Globus pallidus (tissue), 1 donor: ENCODE data around the gene HSPA12B.

Experiments used
- DNase-seq: peaks from one replicate; pipeline ENCODE4 v3.0.0-alpha.2; 2015; ENCODE audit warnings: low spot score

The HSPA12B gene

GRCh38 chr20:3705491-3705969, 27.0 kb upstream of the HSPA12B start:
- no peak for DNase-seq

DNA sequence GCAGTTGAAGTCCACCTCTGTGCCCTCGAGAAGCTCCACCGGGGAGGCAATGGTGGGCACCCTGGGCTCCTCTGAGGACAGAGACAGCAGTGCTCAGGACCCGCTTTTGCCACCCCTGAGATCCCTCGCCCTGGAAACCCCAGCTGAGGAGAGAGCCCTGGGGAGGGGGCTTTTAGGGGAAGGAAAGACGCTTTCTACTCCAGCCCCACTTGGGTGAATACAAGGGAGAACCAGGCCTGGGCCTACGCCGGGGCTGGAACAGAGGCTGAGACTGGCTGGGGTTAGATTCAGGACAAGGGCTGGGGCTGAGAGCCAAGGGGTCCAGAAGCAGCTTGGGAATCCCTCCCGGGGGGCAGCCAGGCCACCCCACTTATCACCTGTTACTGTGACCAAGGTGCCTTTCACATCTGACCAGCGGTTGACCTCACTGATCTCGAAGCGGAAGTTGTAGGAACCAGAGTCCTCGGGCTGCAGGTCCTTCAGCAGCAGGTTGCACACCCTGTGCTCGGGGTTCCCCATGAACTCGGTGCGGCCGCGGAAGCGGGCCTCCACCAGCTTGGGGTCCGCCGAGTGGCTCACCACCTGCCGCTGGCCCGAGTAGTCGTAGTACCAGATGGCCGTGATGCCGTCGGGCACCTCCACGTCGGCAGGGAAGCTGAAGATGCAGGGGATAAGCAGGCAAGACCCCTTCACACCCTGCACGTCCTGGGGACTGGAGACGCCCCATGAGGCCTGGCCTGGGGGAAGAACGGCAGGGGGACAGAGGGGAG, 26.3 kb upstream of the HSPA12B start:
- no peak for DNase-seq

DNA sequence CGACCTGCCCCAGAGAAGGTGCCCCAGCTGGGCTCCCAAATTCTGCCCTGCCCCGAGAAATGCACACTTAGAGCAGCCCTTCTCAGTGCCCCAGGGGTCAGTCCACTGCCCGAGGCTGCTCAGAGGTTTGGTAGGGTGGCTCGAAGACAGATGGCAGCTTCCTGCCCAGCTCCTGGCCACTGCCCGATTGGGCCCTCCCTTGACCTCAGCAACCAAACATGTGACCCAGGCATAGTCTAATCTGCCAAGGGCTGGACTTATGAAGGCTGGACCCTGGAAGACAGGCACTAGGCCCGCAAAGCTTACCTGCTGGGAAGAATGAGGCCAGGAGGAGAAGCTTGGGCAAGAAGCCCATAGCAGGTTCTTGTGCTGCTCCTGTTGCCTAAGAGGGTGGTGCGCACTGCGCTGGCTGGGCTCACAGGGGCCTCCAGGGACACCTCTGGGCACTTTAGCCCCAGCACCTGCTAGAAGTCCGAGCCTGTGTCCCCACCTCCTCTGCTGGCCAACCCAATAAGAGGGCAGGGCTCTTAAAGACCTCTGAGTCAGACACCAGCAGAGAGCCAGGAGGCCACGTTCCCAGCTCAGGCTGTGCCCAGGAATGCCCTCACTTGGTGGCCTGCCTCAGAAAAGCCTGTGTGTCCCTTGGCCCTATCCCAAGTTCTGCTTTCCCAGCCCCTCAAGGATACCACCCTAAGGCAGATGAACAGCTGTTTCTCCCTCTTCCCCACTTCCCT, 25.5 kb upstream of the HSPA12B start:
- no peak for DNase-seq

DNA sequence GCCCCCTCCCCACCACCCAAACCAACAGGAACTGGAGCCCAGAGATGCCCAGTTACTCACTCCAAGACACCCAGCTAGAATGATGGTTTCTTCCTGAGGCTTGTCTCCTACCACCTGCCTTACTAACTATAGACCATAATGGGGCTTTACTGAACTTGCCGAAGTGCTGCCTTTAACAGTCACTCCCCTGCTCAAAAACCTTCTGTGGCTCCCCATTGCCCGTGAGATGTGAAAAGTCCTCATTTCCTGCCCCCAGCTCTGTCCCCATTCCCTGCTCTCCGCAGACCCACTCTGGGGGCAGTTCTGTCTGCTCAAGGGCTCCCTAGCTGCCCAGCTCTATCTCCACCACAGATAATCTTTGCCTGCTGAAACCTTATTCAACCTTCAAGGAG, 25.0 kb upstream of the HSPA12B start:
- no peak for DNase-seq

- DNase-seq = no peak
Measured at GRCh38 chr20:3710011-3710466, 22.4 kb upstream of the HSPA12B start.

GRCh38 chr20:3710703-3711483, 21.6 kb upstream of the HSPA12B start:
- DNase-seq = peak; percentile 60

GRCh38 chr20:3711484-3711941, 21.0 kb upstream of the HSPA12B start:
- no peak for DNase-seq

DNA sequence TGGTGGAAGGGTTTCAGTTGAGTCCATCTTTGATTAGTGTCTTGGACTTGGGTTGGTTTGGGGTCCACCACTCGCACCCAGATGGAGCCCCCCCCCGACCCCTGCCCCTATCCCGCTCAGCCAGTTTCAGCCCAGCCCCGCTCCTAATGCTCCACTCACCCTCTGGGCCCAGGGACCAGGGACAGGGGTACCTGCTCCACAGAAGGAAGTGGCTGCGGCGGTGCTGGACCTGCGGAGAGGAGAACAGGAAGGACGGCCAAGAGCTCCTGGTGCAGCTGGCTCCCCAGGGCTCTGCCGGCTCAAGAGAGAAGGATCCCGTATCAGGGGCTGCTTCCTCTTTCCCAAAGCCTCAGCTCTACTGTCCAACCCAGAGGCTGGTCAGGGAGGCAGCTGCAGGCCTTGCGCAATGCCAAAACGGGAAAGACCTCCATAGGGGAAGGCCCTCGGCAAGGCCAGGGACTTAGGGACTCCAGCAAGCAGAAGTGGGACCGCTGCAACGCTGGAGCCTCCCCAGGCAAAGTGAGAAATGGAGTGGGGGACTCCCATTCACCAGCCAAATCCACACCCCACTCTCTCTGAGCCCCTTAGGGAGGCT, 20.1 kb upstream of the HSPA12B start, which contains the start of gene SIGLEC1:
Gene SIGLEC1 (minus strand): TSS at position 322 of the 595 bp plus-strand sequence. CDS start 5,472 bp downstream, outside the sequence.
- DNase-seq = peak; percentile 47

GRCh38 chr20:3714092-3714491, 18.4 kb upstream of the HSPA12B start:
- peak; percentile 58 for DNase-seq

DNA sequence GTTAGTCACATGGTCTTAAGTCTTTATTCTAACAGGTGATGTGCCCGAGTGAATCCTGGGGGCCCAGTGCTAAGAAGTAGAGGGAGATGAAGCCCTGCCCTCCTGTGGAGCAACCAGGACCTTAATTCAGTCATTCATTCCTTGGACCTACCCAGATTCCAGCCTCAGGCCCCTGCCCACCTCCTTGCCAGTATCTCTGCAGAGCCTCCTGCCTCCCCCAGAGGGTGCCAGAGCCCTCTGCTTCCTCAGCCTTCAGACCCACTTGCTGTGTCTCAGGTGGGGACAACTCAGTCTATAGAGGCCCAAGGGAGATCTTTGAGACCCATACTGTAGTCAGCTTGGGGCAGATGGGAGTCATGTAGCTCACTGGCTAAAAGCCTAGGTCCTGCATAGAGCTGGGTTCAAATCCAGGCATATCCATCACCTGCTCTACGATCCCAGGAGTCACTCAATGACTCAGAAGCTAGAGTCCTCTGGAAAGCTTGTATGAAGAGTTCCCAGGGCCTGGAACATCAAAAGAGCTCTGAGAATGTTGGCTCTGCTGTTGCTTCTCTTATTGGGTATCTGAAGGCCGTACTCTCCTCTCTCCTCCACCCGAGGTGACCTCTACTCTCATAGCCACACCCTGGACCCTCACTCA, 16.2 kb upstream of the HSPA12B start:
- DNase-seq = no peak

GRCh38 chr20:3719046-3719445, 13.4 kb upstream of the HSPA12B start:
- no peak for DNase-seq

DNA sequence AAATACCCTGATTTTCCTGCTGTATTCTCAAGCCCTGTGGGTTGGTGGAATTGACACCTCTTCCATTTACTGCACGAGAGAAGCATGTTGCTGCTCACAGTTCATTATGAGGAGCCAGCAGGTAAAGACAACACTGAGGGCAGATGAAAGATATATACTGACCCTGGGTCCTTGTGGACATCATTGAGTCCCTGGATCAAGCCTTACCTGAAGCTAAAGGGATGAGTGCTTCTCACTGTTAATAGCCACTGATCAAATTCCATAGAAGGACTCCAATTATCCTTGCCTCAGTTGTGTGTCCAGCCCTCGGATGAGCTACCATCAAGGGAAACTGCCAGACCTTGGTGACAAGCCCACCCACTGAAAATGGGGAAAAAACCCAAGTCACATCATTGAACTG, 12.4 kb upstream of the HSPA12B start:
- no peak for DNase-seq

DNA sequence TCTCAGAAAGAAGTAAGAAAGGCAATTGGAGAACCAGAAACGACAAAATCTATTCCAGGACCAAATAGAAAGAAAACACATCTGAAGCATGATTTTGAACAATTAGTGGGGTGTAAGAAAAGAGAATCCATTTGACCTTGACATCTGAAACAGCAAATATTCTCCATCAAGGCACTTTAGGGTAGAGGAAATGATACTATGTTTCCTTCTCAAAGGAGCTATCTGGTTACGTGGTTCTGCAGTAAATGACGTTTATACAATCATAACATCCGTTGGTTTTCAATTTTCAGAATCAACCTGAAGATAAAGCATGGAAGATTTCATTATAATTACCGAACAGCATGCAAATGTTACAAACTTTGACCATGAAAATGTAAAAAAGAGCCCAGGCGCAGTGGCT, 11.9 kb upstream of the HSPA12B start:
- DNase-seq = no peak

DNA sequence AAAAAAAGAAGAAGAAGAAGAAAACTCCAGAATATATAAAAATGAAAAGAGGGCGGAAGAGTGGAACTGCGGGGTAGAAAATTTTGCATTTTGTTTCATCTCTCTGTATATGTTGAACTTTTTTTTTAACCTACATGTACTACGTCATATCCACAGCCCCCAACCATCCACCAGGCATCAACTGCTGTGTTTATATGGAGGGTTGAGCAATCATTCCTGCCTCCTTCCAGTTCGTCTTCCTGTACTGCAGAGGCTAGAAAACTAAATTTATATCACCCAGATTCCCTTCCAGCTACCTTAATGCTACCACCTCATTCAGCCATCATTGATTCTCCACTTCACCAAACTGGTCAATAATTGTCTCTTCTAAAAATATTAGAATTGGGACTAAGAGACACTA, 10.6 kb upstream of the HSPA12B start:
- DNase-seq = no peak

DNA sequence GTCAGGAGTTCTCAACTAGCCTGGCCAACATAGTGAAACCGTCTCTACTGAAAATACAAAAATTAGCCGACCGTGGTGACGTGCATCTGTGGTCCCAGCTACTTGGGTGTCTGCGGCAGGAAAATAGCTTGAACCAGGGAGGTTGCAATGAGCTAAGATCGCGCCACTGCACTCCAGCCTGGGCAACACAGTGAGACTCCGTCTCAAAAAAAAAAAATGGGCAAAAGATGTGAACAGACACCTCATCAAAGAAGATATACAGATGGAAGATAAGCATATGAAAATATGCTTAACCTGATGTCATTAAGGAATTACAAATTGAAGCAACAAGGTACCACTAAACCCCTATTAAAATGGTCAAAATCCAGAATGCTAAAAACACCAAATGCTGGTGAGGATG, 9.2 kb upstream of the HSPA12B start:
- no peak for DNase-seq

DNA sequence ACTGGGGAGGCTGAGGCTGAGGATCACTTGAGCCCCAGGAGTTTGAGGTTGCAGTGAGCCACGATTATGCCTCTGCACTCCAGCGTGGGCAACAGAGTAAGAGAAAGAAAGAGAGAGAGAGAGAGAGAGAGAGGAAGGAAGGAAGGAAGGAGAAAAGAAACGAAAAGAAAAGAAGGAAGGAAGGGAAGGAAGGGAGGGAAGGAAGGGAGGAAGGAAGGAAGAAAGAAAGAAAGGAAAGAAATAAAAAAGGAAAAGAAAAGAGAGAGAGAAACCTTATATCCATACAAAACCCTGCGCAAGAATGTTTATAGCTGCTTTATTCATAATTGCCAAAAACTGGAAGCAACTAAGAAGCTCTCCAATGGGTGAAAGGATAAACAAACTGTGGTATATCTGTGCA, 8.1 kb upstream of the HSPA12B start:
- DNase-seq = no peak

DNA sequence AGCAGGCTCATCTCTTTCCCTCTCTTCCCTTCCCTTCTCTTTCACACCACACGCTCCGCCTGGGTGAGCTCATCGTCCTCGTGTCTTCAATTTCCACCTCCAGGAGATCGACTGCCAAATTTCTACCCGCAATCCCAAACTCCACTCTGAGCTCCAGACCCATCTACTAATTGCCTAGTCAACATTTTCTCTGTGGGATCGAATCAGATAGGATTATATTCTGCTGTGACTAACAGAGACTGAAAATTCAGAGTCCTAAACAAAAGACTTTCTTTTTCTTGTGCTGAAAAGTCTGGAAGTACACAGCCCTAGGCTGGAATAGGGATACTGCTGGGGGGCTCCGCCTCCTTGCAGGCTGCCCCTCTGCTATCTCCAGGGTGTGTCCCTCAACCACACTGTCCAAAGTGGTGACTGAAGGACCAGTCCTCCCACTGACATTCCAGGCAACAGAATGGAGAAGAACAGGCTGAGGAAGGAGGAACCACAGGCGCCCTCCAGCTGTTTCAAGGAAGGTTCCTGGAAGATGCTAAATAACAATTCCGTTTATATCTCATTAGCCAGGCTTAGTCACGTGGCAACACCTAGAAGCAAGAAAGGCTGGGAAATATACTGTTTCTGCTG, 5.0 kb upstream of the HSPA12B start:
- DNase-seq = no peak

DNA sequence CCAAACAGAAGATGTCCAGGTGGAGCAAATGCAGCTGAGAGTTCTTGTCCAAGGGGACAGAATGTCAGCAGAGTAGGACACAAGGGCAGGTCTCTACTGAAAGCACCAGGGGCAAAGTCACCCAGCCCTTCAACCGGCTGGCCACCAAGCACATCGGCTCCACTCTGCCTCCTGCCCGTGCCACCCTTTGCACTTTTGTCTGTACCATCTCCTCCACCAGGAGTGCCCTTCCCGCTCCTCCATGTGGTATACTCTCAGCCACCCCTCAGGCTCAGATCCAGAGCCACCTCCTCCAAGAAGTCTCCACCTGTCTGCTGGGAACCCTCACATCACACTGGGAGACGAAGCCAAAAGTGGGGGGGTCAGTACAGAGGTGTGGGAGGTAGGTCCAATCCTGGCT, 4.1 kb upstream of the HSPA12B start:
- no peak for DNase-seq

DNA sequence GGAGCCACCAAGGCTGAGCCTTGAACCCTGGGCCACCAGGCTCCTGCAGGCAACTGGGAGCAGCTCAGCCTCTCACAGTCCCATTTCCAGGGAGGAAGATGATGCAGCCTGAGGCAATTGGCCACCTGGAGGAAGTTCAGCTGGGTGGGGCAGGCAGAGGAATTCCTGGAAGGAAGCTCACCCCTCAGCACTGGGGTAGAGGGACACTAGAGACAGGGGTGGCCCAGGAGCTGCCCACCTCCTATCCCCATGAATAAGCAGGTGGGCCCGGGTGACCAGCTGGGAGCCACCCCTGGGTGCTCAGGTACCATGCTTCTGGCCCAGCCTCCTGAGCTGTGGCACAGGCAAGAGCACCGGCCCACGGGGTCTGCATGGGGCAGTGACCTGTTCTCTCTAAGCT, 3.6 kb upstream of the HSPA12B start:
- DNase-seq = no peak

GRCh38 chr20:3729378-3729777, 3.1 kb upstream of the HSPA12B start:
- DNase-seq = no peak
